Tibial artery (tissue), 4 donors: Measurements from ENCODE around the gene SLC44A5.

Source experiments
- DNase-seq, 2 donors: peaks; one replicate each; pipeline ENCODE4 v3.0.0-alpha.2; 2019
- H3K27ac ChIP-seq, 2 donors: fragments of 200-600 bp; sonication (generic) in 1 of 2; 1 replicate in 1 of 2; 2 replicates in 1 of 2; pipeline ENCODE4 v1.5.1; 2018 to 2019; ENCODE audit warnings: mild to moderate bottlenecking in 1 of 2
- H3K27me3 ChIP-seq, 2 donors: fragments of 200-600 bp; sonication (generic) in 1 of 2; one replicate each; pipeline versions ENCODE4 v1.5.1 to v1.6.0; 2016 to 2019
- H3K36me3 ChIP-seq, 3 donors: fragments of 200-600 bp; sonication (generic) in 2 of 3; one replicate each; pipeline ENCODE4 v1.5.1; 2016 to 2019; ENCODE audit warnings: mild to moderate bottlenecking in 2 of 3
- H3K4me1 ChIP-seq, 4 donors: fragments of 200-600 bp; sonication (generic) in 2 of 4; 1 replicate in 3 of 4; 2 replicates in 1 of 4; pipeline ENCODE4 v1.5.1; 2016 to 2019
- H3K4me3 ChIP-seq, 2 donors: fragments of 200-600 bp; sonication (generic) in 1 of 2; 1 replicate in 1 of 2; 2 replicates in 1 of 2; pipeline ENCODE4 v1.5.1; 2018 to 2019; ENCODE audit warnings: mild to moderate bottlenecking in 2 of 2
- H3K9me3 ChIP-seq, 3 donors: fragments of 200-600 bp; sonication (generic) in 1 of 3; one replicate each; pipeline ENCODE4 v1.5.1; 2016 to 2019
- intact Hi-C: fragments of 100-400 bp; cut with DNase I; formaldehyde crosslinking; loops from one replicate; pipeline ENCODE4 v1.15.0; 2023; ENCODE audit warnings: low total_unique reads
- TF ChIP-seq, protein P1 (sequence below), 2 experiments: fragments of 200-600 bp in 1 of 2; fragments of 450-650 bp in 1 of 2; IDR thresholded peaks; one replicate each; pipeline ENCODE4 v1.5.1; 2017 to 2019; ENCODE audit warnings: antibody characterized with exemption in 2 of 2, mild to moderate bottlenecking in 1 of 2, moderate library complexity in 1 of 2

Gene SLC44A5

DNA sequence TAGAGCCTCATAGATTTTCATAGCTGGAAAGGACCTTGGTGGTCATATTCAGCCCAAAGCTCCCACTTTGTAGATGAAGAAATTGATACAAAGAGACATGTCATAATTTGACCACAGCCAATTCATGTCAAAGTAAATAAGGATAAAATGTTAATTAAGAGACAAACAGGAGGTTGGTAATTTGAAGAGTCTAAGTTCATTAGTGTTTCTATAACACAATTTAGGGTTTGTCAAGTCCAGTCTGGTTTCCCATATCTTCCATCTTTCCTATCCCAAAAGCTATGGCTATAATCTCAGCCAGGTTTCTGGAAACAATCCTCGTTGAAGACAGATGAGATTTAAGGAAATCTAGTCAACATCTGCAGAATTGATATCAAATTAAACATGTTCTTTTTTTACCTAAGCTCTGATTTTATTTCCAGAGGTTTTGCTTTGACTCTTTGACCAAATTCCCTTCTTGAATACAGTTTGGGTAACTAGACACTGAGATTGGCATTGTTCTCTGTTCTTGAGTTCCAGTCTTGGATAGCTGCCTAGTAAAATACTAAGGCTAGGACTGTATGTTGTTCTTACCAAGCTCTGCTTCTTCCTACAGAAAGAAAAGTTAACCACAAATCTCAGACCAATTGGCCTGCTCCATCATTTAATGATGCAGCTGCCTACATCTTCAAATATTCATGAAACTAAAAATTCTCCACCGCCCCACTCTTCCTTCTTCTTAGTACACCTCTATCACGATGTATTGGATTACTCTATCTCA is 62.0 kb downstream of the SLC44A5 start:
- no peak for DNase-seq
- TF ChIP-seq, protein P1, sequence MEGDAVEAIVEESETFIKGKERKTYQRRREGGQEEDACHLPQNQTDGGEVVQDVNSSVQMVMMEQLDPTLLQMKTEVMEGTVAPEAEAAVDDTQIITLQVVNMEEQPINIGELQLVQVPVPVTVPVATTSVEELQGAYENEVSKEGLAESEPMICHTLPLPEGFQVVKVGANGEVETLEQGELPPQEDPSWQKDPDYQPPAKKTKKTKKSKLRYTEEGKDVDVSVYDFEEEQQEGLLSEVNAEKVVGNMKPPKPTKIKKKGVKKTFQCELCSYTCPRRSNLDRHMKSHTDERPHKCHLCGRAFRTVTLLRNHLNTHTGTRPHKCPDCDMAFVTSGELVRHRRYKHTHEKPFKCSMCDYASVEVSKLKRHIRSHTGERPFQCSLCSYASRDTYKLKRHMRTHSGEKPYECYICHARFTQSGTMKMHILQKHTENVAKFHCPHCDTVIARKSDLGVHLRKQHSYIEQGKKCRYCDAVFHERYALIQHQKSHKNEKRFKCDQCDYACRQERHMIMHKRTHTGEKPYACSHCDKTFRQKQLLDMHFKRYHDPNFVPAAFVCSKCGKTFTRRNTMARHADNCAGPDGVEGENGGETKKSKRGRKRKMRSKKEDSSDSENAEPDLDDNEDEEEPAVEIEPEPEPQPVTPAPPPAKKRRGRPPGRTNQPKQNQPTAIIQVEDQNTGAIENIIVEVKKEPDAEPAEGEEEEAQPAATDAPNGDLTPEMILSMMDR (IDR thresholded peaks at IDR 0.05), result no peak
- intact Hi-C loops, result no loop called here
- no peak overlapping the region for H3K27ac ChIP-seq
- H3K4me3 ChIP-seq, result no peak overlapping the region
- H3K4me1 ChIP-seq, result no peaks in the 10 kb centered on the region
- no peaks in the 10 kb centered on the region for H3K27me3 ChIP-seq
- H3K9me3 ChIP-seq, result no peaks in the 10 kb centered on the region
- no peaks in the 10 kb centered on the region for H3K36me3 ChIP-seq

DNA sequence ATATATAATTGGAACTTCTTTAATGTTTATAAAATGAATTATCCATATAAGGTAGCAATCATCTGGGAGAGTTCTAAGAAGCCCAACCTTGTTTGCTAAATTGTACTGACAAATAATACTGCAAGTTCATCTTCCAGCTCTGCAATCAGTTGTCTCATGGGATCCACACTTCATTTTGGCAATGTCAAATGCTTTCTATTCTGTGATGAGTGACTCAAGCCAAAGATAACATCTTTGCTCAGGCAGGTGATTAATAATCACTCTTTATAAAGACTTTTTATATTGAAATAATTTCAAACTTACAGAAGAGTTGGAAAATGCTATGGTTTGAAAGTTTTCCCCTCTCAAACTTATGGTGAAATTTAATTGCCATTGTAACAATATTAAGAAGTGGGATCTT is 67.2 kb downstream of the SLC44A5 start:
- H3K27ac ChIP-seq, result no peak overlapping the region
- intact Hi-C loops, result no loop called here
- no peaks in the 10 kb centered on the region for H3K27me3 ChIP-seq

GRCh38 chr1:75542818-75543570 is 67.9 kb downstream of the SLC44A5 start:
- TF ChIP-seq, protein P1 (IDR thresholded peaks at IDR 0.05), result no peak
- no peak for DNase-seq
- no peak overlapping the region for H3K27ac ChIP-seq
- intact Hi-C loops, result no loop called here
- no peak overlapping the region for H3K4me3 ChIP-seq
- H3K9me3 ChIP-seq, result no peaks in the 10 kb centered on the region
- H3K36me3 ChIP-seq, result no peaks in the 10 kb centered on the region
- no peaks in the 10 kb centered on the region for H3K4me1 ChIP-seq
- no peaks in the 10 kb centered on the region for H3K27me3 ChIP-seq

More for the DNA sequence above, 67.2 kb downstream of the SLC44A5 start:
- H3K4me1 ChIP-seq, result no peaks in the 10 kb centered on the region
- DNase-seq, result no peak
- no peaks in the 10 kb centered on the region for H3K9me3 ChIP-seq
- no peak overlapping the region for H3K4me3 ChIP-seq
- TF ChIP-seq, protein P1 (IDR thresholded peaks at IDR 0.05), result no peak
- H3K36me3 ChIP-seq, result no peaks in the 10 kb centered on the region

- Histone ChIP-seq H3K36me3 (no peaks in the 10 kb centered on the region), H3K4me1 (no peaks in the 10 kb centered on the region), H3K27me3 (no peaks in the 10 kb centered on the region), H3K27ac (no peak overlapping the region), H3K9me3 (no peaks in the 10 kb centered on the region), H3K4me3 (no peak overlapping the region)
- DNase-seq, result no peak
- TF ChIP-seq, protein P1 (IDR thresholded peaks at IDR 0.05), result no peak
- intact Hi-C loops, result no loop called here
These were observed 71.4 kb downstream of the SLC44A5 start for GRCh38 chr1:75539230-75540116.

DNA sequence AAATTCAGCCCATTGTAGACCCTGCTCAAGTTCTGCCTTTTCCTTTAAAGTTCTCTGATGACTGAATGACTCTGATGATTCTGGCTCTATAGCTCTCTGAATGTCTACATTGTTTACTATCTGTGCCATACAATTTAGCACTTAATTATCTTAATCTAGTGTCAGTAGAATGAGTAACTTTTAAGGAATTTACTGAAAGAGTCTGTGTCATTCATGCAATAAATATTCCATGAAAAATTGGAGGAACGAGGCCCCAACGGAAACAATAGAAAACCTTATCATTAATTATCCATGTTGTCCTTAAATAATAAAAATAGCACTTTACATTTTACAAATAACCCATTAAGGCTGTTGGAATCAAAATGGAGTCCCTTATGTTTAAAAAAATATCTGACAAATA is 77.8 kb downstream of the SLC44A5 start:
- Histone ChIP-seq H3K36me3 (no peaks in the 10 kb centered on the region), H3K27me3 (no peaks in the 10 kb centered on the region), H3K4me3 (no peak overlapping the region), H3K27ac (no peak overlapping the region), H3K4me1 (no peaks in the 10 kb centered on the region), H3K9me3 (no peaks in the 10 kb centered on the region)
- DNase-seq, result no peak
- TF ChIP-seq, protein P1 (IDR thresholded peaks at IDR 0.05), result no peak
- intact Hi-C loops, result no loop called here
